Esophagus squamous epithelium (tissue), 5 donors: ENCODE results near the gene BANP. TPM values are rescaled to one million over a fixed set of nuclear protein-coding genes. Genes with fewer than 3 reads are reported as not detected.

ENCODE experiments used
- DNase-seq: peaks from one replicate; lab custom pipeline; 2025; lab: John Stamatoyannopoulos, UW
- H3K27ac ChIP-seq, 4 donors: fragments of 200-600 bp; sonication (generic); one replicate each; pipeline ENCODE4 v1.5.1; 2016 to 2019; ENCODE audit warnings: mild to moderate bottlenecking in 1 of 4
- H3K27me3 ChIP-seq, 4 donors: fragments of 200-600 bp; sonication (generic); 1 replicate in 3 of 4; 2 replicates in 1 of 4; pipeline versions ENCODE4 v1.5.1 to v1.6.0; 2017 to 2021; ENCODE audit warnings: antibody characterized with exemption in 1 of 4
- H3K36me3 ChIP-seq, 3 donors: fragments of 200-600 bp; sonication (generic); one replicate each; pipeline ENCODE4 v1.5.1; 2016 to 2019
- H3K4me1 ChIP-seq, 3 donors: fragments of 200-600 bp; sonication (generic); one replicate each; pipeline ENCODE4 v1.5.1; 2017 to 2019
- H3K4me3 ChIP-seq, 4 donors: fragments of 200-600 bp; sonication (generic); 1 replicate in 3 of 4; 2 replicates in 1 of 4; pipeline ENCODE4 v1.5.1; 2016 to 2019; ENCODE audit warnings: mild to moderate bottlenecking in 2 of 4, moderate library complexity in 1 of 4
- H3K9me3 ChIP-seq, 3 donors: fragments of 200-600 bp; sonication (generic); one replicate each; pipeline ENCODE4 v1.5.1; 2016 to 2019
- POLR2A ChIP-seq, 4 donors: fragments of 450-650 bp; IDR thresholded peaks; one replicate each; pipeline ENCODE4 v1.6.1; 2017; ENCODE audit warnings: antibody characterized with exemption in 4 of 4, mild to moderate bottlenecking in 4 of 4, moderate library complexity in 3 of 4
- WGBS, 2 donors: methylation state at CpG; one replicate each; pipeline ENCODE4 v1.1.5; 2018; 5-methylcytosine and 5-hydroxymethylcytosine counted together
- intact Hi-C: fragments of 100-400 bp; cut with DNase I; formaldehyde crosslinking; loops from one replicate; pipeline ENCODE4 v1.15.0; 2022
- total RNA-seq, 4 donors: library from RNA; depleted of rRNA; stranded (reverse); fragments of >200 nt; gene quantifications; one replicate each; pipeline ENCODE4 v1.1.0, GENCODE V29; 2016
- TF ChIP-seq, protein P1 (sequence below), 6 experiments: fragments of 450-650 bp in 4 of 6; fragments of 200-600 bp in 2 of 6; sonication (generic) in 2 of 6; IDR thresholded peaks; one replicate each; pipeline ENCODE4 v1.5.1; 2016 to 2019; ENCODE audit warnings: antibody characterized with exemption in 6 of 6, mild to moderate bottlenecking in 4 of 6, moderate library complexity in 4 of 6
- donor health status: DM: yes; HTN: yes; CAD: no.

The BANP gene
- total RNA-seq, 4 donors from 2014 or later, result 13.8 to 19.9 (median 14.1) TPM

- no peaks in the 10 kb centered on the region for H3K27me3 ChIP-seq
- H3K4me3 ChIP-seq, result no peak overlapping the region
- no peak for DNase-seq
- intact Hi-C loops, result no loop called here
- H3K36me3 ChIP-seq, result peaks cover 0 to 70% (median 0%) of the 10 kb centered on the region in 3 donors
- 74 to 85% methylated on average over 6 to 9 of the region's 9 CpGs for WGBS, 2 donors
- H3K27ac ChIP-seq, result no peak overlapping the region
- no peaks in the 10 kb centered on the region for H3K9me3 ChIP-seq
- TF ChIP-seq, protein P1, sequence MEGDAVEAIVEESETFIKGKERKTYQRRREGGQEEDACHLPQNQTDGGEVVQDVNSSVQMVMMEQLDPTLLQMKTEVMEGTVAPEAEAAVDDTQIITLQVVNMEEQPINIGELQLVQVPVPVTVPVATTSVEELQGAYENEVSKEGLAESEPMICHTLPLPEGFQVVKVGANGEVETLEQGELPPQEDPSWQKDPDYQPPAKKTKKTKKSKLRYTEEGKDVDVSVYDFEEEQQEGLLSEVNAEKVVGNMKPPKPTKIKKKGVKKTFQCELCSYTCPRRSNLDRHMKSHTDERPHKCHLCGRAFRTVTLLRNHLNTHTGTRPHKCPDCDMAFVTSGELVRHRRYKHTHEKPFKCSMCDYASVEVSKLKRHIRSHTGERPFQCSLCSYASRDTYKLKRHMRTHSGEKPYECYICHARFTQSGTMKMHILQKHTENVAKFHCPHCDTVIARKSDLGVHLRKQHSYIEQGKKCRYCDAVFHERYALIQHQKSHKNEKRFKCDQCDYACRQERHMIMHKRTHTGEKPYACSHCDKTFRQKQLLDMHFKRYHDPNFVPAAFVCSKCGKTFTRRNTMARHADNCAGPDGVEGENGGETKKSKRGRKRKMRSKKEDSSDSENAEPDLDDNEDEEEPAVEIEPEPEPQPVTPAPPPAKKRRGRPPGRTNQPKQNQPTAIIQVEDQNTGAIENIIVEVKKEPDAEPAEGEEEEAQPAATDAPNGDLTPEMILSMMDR (IDR thresholded peaks at IDR 0.05), result no peak
- no peak for TF ChIP-seq POLR2A (IDR thresholded peaks at IDR 0.05)
- no peaks in the 10 kb centered on the region for H3K4me1 ChIP-seq
Measured at GRCh38 chr16:88005181-88005581, 53.9 kb downstream of the BANP start.

- Histone ChIP-seq H3K27me3 (no peaks in the 10 kb centered on the region), H3K4me3 (no peak overlapping the region), H3K27ac (no peak overlapping the region), H3K4me1 (no peaks in the 10 kb centered on the region), H3K9me3 (no peaks in the 10 kb centered on the region), H3K36me3 (peaks cover 0 to 78% (median 0%) of the 10 kb centered on the region in 3 donors)
- intact Hi-C loops, result no loop called here
- no peak for TF ChIP-seq POLR2A (IDR thresholded peaks at IDR 0.05)
- TF ChIP-seq, protein P1 (IDR thresholded peaks at IDR 0.05), result no peak
- DNase-seq, result no peak
- whole genome bisulfite sequencing, 2 donors, result 92 to 99% methylated on average over 12 to 24 of the region's 25 CpGs
Measured at GRCh38 chr16:88005968-88006367, 54.7 kb downstream of the BANP start.

DNA sequence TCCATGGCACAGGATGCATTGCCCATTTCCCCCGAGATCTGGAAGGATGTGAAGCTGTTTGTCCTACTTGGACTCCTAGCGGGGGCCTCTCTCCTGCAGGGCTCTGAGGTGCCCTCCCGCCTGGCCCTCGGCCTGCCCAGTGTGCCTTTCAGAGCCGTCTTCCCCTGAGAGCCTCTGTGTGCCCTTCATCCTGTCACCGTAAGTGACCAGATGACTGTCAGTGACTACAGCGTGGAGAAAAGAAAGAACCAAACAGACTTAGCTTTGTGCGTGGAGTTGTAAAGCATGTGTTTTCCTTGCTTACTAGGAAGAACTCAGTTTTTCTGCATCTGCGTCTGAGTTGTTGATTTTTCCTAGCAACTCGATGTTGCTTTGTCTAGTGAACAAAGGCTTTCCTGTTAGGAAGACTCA lies 56.1 kb downstream of the BANP start:
- no peak overlapping the region for H3K27ac ChIP-seq
- H3K36me3 ChIP-seq, result peaks cover 0 to 81% (median 0%) of the 10 kb centered on the region in 3 donors
- WGBS, 2 donors, result 87 to 94% methylated on average over 3 to 6 of the region's 10 CpGs
- no peaks in the 10 kb centered on the region for H3K27me3 ChIP-seq
- TF ChIP-seq POLR2A (IDR thresholded peaks at IDR 0.05), result no peak
- TF ChIP-seq, protein P1 (IDR thresholded peaks at IDR 0.05), result no peak
- H3K9me3 ChIP-seq, result no peaks in the 10 kb centered on the region
- intact Hi-C loops, result no loop called here
- DNase-seq, result no peak
- no peak overlapping the region for H3K4me3 ChIP-seq
- no peaks in the 10 kb centered on the region for H3K4me1 ChIP-seq

GRCh38 chr16:88008840-88009239 lies 57.6 kb downstream of the BANP start:
- DNase-seq, result no peak
- Histone ChIP-seq H3K36me3 (peaks cover 0 to 93% (median 0%) of the 10 kb centered on the region in 3 donors), H3K9me3 (no peaks in the 10 kb centered on the region), H3K27ac (no peak overlapping the region), H3K4me1 (peaks cover 0 to 5% (median 0%) of the 10 kb centered on the region in 3 donors), H3K27me3 (no peaks in the 10 kb centered on the region), H3K4me3 (no peak overlapping the region)
- TF ChIP-seq POLR2A (IDR thresholded peaks at IDR 0.05), result no peak
- TF ChIP-seq, protein P1 (IDR thresholded peaks at IDR 0.05), result no peak
- 75 to 86% methylated on average over 5 of the region's 5 CpGs for WGBS, 2 donors
- intact Hi-C loops, result no loop called here

GRCh38 chr16:88009563-88010342 lies 58.5 kb downstream of the BANP start:
- Histone ChIP-seq H3K36me3 (peaks cover 0 to 86% (median 0%) of the 10 kb centered on the region in 3 donors), H3K27ac (no peak overlapping the region), H3K9me3 (no peaks in the 10 kb centered on the region), H3K4me3 (no peak overlapping the region), H3K4me1 (peaks cover 0 to 14% (median 0%) of the 10 kb centered on the region in 3 donors), H3K27me3 (no peaks in the 10 kb centered on the region)
- no peak for DNase-seq
- WGBS, 2 donors, result 86 to 91% methylated on average over 7 of the region's 7 CpGs
- TF ChIP-seq POLR2A (IDR thresholded peaks at IDR 0.05), result no peak
- TF ChIP-seq, protein P1 (IDR thresholded peaks at IDR 0.05), result no peak
- intact Hi-C loops, result no loop called here
